Stimulated activated naive CD8-positive, alpha-beta T cell treated with anti-CD3 and anti-CD28 coated beads, Interleukin-15, amount 100 ng/mL, for 72 hours (primary cell): Measurements from ENCODE around the gene LMO3.

Experiments
- ATAC-seq: fragments of 150-1000 bp; cut with Tn5 transposase; 2 replicates; pipeline ENCODE4 v1.10.0; 2021; ENCODE audit warnings: mild to moderate bottlenecking, moderate library complexity
- DNase-seq, 2 donors: peaks; one replicate each; pipeline ENCODE4 v3.0.0; 2021 to 2022
- H3K27ac Mint-ChIP-seq, 2 donors: one replicate each; pipeline ENCODE4 v1.8.0; 2022; ENCODE audit warnings: mild to moderate bottlenecking in 2 of 2, mixed read lengths in 2 of 2, moderate library complexity in 2 of 2
- H3K27me3 Mint-ChIP-seq: one replicate; pipeline ENCODE4 v1.8.0; 2022; ENCODE audit warnings: mixed read lengths
- H3K4me1 Mint-ChIP-seq: one replicate; pipeline ENCODE4 v1.8.0; 2022; ENCODE audit warnings: mild to moderate bottlenecking, mixed read lengths
- H3K4me3 Mint-ChIP-seq, 2 donors: one replicate each; pipeline ENCODE4 v1.8.0; 2022; ENCODE audit warnings: mild to moderate bottlenecking in 2 of 2, mixed read lengths in 2 of 2, moderate library complexity in 1 of 2
- H3K9me3 Mint-ChIP-seq, 2 donors: one replicate each; pipeline ENCODE4 v1.8.0; 2022; ENCODE audit warnings: mixed read lengths in 2 of 2

The LMO3 gene

DNA sequence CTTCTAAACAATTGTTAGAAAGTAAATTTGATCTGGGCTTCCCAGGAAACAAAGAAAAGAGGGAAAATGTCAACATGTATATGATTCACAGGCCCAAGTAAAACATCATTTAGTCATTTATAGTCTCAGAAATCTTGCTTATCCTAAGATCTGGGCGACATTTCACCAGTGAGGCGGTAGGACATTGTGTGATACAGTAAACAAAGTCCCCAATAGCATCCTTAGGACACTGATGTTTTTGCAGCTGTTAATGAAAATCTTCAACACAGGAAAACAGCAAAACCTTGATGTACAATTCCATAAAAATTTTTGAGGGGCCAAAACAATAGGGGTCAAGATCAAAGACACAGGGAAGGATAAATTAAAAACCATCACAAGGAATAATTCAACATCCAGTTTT is 20.2 kb downstream of the LMO3 start:
- no peak overlapping the region for H3K4me3 Mint-ChIP-seq
- H3K27ac Mint-ChIP-seq, result no peak overlapping the region
- H3K27me3 Mint-ChIP-seq, result no peaks in the 10 kb centered on the region
- DNase-seq (no peak), ATAC-seq (no peak)
- H3K9me3 Mint-ChIP-seq, result peaks cover 15 to 16% of the 10 kb centered on the region in 2 donors
- H3K4me1 Mint-ChIP-seq, result no peaks in the 10 kb centered on the region

DNA sequence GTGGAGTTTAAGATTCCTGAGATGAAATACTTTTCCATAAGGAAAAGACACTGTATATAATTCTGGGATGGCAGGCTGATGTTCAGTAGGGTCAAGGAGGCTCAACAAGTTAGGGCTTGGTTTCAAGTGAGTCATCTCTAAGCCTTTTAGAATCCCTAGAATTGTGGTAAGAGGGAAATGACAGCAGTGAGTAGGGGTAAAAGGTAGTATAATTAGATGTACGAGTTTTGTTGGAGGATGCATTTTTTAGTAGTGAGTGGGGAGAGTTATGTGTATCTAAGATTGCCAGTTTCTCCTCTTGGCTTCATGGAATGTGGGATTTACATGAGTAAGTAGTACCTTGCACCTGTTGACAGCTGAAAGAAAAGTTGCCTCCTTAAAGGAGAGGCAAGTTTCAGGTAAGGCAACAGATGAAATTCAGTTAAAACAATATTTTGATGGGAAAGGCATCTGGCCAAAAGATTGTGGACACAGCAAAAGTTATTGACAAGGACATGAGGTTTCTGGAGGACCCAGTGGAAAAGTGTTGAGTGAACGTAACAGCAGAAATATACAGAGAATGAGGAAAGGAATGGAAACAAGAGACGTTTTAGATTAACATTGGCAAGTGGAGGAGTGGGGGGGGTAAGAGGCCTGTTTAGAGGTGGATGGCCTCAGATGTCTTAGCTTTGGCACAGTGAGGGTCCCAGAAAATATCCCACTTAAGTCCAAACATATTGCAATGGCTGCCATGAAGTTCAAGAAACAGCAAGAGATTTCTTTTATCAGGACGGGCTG is 21.8 kb downstream of the LMO3 start:
- ATAC-seq (no peak), DNase-seq (no peak)
- Mint-ChIP-seq H3K4me1 (no peaks in the 10 kb centered on the region), H3K9me3 (peaks cover 15 to 16% of the 10 kb centered on the region in 2 donors), H3K27me3 (no peaks in the 10 kb centered on the region), H3K27ac (no peak overlapping the region), H3K4me3 (no peak overlapping the region)

DNA sequence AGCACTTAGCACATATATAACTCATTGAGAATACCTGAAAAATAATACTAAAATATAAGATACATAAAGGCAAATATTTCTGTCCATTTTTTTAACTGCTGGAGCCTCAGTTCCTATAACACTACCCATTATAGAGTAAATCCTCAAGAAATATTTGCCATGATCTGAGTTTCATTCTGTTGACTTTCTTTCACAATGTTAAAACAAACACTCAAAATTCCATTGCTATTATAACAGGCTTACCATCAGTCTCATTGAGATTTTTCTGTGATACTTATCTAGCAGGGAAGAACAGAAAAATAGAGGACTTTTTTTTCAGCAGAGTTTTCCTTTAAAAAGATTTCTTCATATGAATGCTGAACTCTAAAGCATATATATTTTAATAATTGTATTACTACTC is 24.5 kb downstream of the LMO3 start:
- ATAC-seq (no peak), DNase-seq (no peak)
- peaks cover 16 to 18% of the 10 kb centered on the region in 2 donors for H3K9me3 Mint-ChIP-seq
- no peak overlapping the region for H3K4me3 Mint-ChIP-seq
- no peaks in the 10 kb centered on the region for H3K27me3 Mint-ChIP-seq
- H3K4me1 Mint-ChIP-seq, result no peaks in the 10 kb centered on the region
- no peak overlapping the region for H3K27ac Mint-ChIP-seq

DNA sequence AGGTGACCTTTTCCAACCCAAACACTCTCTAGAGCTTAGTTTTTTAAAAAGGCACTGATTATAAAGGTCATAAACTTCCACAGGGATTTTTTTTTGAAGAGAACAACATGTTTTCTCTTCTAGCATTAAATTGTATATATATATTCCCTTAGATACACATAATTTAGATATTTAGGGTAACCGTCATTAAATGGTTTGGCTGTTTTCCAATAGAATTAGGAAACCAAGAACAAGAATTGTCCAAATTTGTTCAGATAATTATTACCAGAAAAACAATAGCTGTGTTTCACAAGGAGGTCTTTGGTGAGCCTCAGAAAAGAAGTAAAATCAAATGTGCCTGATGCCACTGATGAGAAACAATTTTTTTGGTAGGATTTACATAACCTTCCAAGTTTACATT is 26.9 kb downstream of the LMO3 start:
- DNase-seq, result no peak
- no peak for ATAC-seq
- Mint-ChIP-seq H3K4me1 (no peaks in the 10 kb centered on the region), H3K27me3 (no peaks in the 10 kb centered on the region), H3K9me3 (peaks cover 18 to 19% of the 10 kb centered on the region in 2 donors), H3K4me3 (no peak overlapping the region), H3K27ac (no peak overlapping the region)

DNA sequence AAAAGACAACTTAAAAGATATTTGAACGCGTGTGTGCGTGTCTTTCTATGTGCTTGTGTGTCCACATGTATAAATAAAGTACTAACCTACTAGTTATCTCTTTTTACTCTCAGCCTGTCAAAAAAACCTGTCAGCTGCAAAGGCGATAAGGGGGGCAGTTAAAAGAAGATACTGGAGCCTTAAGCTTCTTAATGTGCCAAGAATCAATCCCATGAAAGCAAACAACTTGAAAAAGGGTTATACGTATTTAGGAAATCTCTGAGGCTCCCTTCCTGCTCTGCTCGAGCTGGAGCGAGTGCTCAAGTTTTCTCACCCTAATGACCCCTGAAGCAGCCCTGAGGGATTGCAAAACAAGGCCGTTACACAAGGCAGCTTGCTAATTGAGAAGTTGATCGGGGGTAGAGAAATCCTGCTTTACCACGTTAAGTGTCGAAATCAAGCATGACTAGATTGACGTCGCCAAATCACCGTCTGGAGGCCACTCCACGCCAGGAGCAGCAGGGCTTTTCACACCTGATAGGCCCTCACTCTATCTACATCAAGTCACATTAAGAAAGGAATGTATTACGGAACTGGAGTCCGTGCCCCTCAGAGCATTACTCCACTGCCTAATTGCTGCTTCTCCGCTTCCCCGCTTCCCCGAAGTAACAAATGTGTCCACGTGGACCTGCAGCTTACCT is 32.4 kb downstream of the LMO3 start:
- Mint-ChIP-seq H3K27me3 (no peaks in the 10 kb centered on the region), H3K4me1 (no peaks in the 10 kb centered on the region), H3K27ac (no peak overlapping the region), H3K4me3 (no peak overlapping the region), H3K9me3 (peaks cover 8% of the 10 kb centered on the region in 2 donors)
- no peak for ATAC-seq
- no peak for DNase-seq

DNA sequence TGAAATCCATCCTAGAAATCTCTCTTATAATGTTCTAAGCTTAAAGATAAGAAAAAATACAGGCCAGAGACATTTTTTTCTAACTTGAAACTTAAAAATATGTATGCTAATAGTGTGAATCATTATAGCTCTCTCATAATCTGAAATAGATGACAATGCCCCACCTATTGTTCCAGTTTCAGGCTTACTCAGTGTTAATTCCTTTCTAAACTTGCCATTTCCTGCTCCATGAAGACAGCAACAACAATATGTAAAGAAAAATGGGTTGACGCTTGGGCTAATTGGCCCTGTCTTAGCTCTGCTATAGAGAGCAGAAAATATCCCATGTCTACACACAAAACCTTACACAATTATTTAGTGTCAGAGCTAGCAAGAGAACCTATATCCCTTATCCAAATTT is 37.1 kb downstream of the LMO3 start:
- Mint-ChIP-seq H3K27me3 (no peaks in the 10 kb centered on the region), H3K4me1 (no peaks in the 10 kb centered on the region), H3K4me3 (no peak overlapping the region), H3K27ac (no peak overlapping the region), H3K9me3 (peaks cover 9 to 18% of the 10 kb centered on the region in 2 donors)
- DNase-seq, result no peak
- ATAC-seq, result no peak

DNA sequence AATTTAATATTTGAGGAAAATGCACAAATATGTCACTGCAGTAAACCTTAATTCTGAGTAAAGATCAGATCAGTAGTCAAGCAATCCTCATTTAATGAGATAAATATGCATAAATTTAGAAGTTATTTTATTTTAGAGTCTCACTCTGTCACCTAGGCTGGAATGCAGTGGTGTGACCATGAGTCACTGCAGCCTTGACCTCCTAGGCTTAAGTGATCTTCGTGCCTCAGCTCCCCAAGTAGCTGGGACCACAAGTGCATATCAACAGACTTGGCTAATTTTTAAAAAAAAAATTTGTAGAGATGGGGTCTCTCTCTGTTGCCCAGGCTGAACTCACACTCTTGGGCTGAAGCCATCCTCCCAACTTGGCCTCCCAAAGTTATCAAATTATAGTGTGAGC is 41.3 kb downstream of the LMO3 start:
- H3K4me3 Mint-ChIP-seq, result no peak overlapping the region
- no peaks in the 10 kb centered on the region for H3K27me3 Mint-ChIP-seq
- no peaks in the 10 kb centered on the region for H3K4me1 Mint-ChIP-seq

DNA sequence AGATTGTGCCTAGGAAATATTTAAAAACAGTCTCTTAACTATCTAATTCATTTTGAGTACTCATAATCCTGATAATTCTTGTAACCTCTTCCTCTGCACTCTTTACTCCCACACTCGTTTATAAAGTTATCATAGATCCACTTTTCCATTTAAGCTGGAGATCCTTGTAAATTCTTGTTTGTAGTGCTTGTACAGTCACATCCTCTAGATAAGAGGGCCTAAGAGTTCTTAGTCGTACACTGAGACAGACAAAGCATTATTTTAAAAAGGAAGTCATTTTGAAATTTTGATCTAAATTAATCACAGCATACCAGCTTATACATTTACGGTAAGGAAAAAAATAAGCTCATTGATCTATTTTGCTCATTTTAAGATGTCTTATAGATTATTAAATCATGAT is 42.5 kb downstream of the LMO3 start:
- no peak overlapping the region for H3K4me3 Mint-ChIP-seq
- peaks cover 9 to 18% of the 10 kb centered on the region in 2 donors for H3K9me3 Mint-ChIP-seq
- ATAC-seq (no peak), DNase-seq (no peak)
- H3K27ac Mint-ChIP-seq, result no peak overlapping the region
- H3K4me1 Mint-ChIP-seq, result no peaks in the 10 kb centered on the region
- no peaks in the 10 kb centered on the region for H3K27me3 Mint-ChIP-seq

More for the DNA sequence above, 41.3 kb downstream of the LMO3 start:
- no peak for ATAC-seq
- Mint-ChIP-seq H3K9me3 (peaks cover 9 to 18% of the 10 kb centered on the region in 2 donors), H3K27ac (no peak overlapping the region)
- DNase-seq, result no peak

DNA sequence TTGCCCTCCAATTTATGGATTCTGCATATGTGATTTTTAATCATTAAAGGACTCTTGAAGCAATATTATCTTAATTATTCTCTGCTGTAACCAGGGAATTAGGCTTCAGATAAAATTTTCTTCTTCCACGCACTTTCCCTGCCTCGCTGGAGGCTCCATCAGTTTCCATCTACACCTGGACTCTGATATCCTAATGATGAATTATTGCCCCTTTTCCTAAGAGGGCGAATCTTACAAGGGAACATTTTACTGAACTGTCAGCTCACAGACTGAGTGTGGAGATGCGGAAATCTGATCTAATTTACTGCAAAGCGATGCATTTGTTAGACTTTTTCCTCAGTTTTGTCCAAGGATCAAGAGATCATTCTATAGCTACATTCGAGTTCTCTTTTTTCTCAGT is 43.0 kb downstream of the LMO3 start:
- Mint-ChIP-seq H3K9me3 (peaks cover 9 to 17% of the 10 kb centered on the region in 2 donors), H3K4me3 (no peak overlapping the region), H3K4me1 (no peaks in the 10 kb centered on the region), H3K27me3 (no peaks in the 10 kb centered on the region), H3K27ac (no peak overlapping the region)
- DNase-seq, result no peak
- ATAC-seq, result no peak

DNA sequence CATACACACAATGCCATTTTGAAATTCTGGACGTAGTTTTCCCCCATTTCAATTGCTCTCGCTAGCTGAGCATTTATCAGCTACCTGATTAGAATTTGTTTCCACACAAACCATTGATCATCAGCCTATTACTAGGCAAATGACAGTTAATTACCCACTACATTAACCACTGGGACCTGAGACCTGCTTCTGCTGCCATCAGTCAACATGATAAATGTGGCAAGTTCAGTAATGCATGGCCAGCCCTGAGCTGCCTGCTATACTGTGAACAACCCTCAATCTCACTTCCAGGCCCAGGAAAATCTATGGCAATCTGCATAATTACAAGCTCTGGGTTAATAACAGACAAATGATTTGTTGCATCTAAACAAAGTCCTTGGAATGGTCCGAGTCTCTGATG is 43.5 kb downstream of the LMO3 start:
- H3K9me3 Mint-ChIP-seq, result peaks cover 9 to 12% of the 10 kb centered on the region in 2 donors
- DNase-seq, result no peak
- no peak overlapping the region for H3K27ac Mint-ChIP-seq
- no peaks in the 10 kb centered on the region for H3K27me3 Mint-ChIP-seq
- H3K4me1 Mint-ChIP-seq, result no peaks in the 10 kb centered on the region
- no peak overlapping the region for H3K4me3 Mint-ChIP-seq
- ATAC-seq, result no peak

DNA sequence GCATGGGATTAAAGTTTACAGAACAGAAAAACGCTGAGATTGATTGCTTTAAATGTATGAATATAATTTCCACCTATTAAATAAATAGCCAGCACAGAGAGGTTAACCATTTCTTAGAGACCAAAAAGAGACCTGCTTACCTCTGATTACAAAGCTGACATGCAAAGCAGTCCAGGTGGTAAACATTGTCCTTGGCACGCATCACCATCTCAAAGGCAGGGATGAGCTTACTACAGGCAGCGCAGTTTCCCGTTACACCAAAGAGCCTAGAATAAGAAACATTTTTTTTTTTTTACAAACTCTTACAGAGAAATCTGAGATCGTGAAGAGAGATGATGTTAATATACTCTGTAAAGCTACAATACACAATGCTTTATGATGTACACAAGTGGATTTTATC is 45.7 kb downstream of the LMO3 start:
- no peaks in the 10 kb centered on the region for H3K4me1 Mint-ChIP-seq

DNA sequence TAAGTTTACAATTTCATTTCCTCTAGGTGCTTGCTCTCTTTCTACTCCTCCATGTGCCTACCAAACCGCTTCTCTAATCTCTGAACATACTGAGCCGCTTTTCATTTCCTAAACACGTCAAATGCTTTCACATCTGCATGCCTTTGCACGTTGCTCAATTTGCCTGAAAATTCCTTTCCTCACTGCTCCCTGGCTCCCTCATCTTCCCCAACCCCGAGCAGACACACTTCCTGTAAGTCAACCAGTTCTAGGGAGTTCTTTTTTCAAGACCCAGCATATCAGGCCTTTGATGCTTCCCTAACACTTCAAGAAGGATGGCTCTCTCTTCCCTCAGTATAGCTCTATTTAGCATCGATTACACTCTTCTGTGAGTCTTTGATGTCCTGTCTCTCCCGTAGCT is 50.3 kb downstream of the LMO3 start:
- Mint-ChIP-seq H3K4me1 (no peaks in the 10 kb centered on the region), H3K9me3 (no peaks in the 10 kb centered on the region), H3K4me3 (no peak overlapping the region), H3K27ac (no peak overlapping the region), H3K27me3 (no peaks in the 10 kb centered on the region)
- ATAC-seq (no peak), DNase-seq (no peak)

More for the DNA sequence above, 45.7 kb downstream of the LMO3 start:
- Mint-ChIP-seq H3K4me3 (no peak overlapping the region), H3K9me3 (no peaks in the 10 kb centered on the region), H3K27ac (no peak overlapping the region), H3K27me3 (no peaks in the 10 kb centered on the region)
- DNase-seq, result no peak
- ATAC-seq, result no peak

DNA sequence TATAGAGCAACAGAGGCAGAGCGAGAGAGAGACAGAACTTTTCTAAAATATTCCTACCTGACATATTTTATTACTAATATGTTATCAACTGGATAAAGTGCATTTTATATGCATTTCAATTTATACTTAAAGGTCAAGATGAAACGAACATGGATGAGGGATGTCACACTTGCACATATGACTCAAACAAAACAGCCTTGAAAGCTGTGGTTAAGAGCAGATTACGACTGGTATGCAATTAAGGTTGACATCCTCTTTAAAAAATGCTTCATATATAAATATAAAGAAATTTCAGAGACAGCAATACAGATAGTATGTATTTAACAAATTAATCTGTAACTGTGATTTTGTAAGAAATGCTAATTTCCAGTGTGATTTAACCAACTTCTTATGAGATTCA is 52.5 kb downstream of the LMO3 start:
- Mint-ChIP-seq H3K9me3 (no peaks in the 10 kb centered on the region), H3K4me1 (no peaks in the 10 kb centered on the region), H3K27ac (no peak overlapping the region), H3K4me3 (no peak overlapping the region), H3K27me3 (no peaks in the 10 kb centered on the region)
- no peak for ATAC-seq
- DNase-seq, result no peak

DNA sequence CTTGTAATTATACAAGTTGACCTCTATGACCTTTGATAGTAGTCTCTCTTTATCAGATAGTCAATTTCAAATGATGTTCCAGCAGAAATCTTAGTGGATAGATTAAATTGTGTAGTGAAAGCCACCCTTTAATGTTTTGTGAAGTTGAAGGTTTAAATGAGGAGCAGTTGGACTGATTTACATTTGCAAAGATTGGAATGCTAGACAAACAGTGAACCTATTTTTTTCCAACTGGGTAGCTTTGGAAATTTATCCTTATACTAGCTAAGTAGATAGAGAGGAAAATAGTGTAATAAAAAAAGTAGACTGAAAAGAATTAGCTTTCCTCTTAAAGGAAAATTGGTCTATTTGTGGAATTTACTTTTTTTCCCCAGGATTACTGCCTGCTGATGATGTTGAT is 53.7 kb downstream of the LMO3 start:
- H3K9me3 Mint-ChIP-seq, result no peaks in the 10 kb centered on the region
- H3K27ac Mint-ChIP-seq, result no peak overlapping the region
- no peaks in the 10 kb centered on the region for H3K4me1 Mint-ChIP-seq
- no peak for DNase-seq
- H3K27me3 Mint-ChIP-seq, result no peaks in the 10 kb centered on the region
- no peak overlapping the region for H3K4me3 Mint-ChIP-seq
- ATAC-seq, result no peak

DNA sequence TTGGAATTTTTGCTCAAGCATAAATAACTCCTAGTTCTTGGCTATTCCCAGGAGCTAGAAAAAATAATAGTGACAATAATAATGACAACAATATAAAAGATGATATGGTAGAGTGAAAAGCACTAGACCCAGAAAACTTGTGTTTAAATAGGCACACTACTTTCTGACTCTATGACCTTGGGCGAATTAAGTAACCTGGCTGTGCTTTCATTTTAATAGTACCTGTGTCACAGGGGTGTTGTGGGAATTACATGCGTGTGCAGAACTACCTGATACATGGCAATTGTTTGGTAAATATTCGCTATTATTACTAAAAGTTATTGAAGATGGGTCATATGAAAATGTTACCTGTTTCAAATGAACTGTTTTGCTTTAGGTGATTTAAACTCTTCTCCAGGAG is 60.1 kb downstream of the LMO3 start:
- Mint-ChIP-seq H3K27ac (no peak overlapping the region), H3K9me3 (no peaks in the 10 kb centered on the region), H3K27me3 (no peaks in the 10 kb centered on the region), H3K4me1 (no peaks in the 10 kb centered on the region), H3K4me3 (no peak overlapping the region)
- no peak for DNase-seq
- no peak for ATAC-seq

DNA sequence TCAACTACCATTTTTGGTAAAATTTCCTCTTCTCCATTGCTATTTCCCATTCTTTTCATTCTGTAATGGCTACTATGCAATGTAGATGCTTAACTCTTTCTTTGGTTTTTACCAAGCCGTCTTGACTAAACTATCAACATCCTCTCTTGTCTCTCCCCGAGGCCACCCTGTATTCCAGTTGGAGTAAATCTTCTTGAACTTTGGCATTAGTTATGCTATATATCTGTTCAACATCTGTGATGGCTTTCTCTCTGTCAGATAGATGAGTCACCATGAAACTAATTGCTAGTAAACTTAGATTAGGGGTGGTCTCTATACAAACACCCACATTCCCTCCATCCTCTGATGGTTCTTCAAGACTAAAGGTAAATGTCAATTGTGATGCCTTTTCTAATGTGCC is 63.4 kb downstream of the LMO3 start:
- no peaks in the 10 kb centered on the region for H3K27me3 Mint-ChIP-seq
- ATAC-seq (no peak), DNase-seq (no peak)
- peaks cover 6 to 17% of the 10 kb centered on the region in 2 donors for H3K9me3 Mint-ChIP-seq
- H3K27ac Mint-ChIP-seq, result no peak overlapping the region
- no peak overlapping the region for H3K4me3 Mint-ChIP-seq
- no peaks in the 10 kb centered on the region for H3K4me1 Mint-ChIP-seq
